GM15510 (cell line): ENCODE measurements around the gene UBE4B.

Source experiments
- POLR2A ChIP-seq: IDR thresholded peaks from 3 replicates; pipeline ENCODE4 v1.6.1; 2011; ENCODE audit warnings: borderline replicate concordance; ENCODE audit not compliant: insufficient read length; ENCODE audit errors: extremely low read depth

The UBE4B gene

GRCh38 chr1:10080523-10080922 is 47.8 kb downstream of the UBE4B start:
- no peak for TF ChIP-seq POLR2A

GRCh38 chr1:10082785-10083479 is 50.2 kb downstream of the UBE4B start:
- TF ChIP-seq POLR2A: no peak

GRCh38 chr1:10084045-10084444 is 51.3 kb downstream of the UBE4B start:
- TF ChIP-seq POLR2A: no peak

GRCh38 chr1:10085076-10085475 is 52.3 kb downstream of the UBE4B start:
- no peak for TF ChIP-seq POLR2A

GRCh38 chr1:10087210-10087609 is 54.5 kb downstream of the UBE4B start:
- TF ChIP-seq POLR2A: no peak

GRCh38 chr1:10101929-10102328 is 69.2 kb downstream of the UBE4B start:
- TF ChIP-seq POLR2A: no peak

GRCh38 chr1:10103193-10103592 is 70.4 kb downstream of the UBE4B start:
- TF ChIP-seq POLR2A: no peak

GRCh38 chr1:10104834-10105233 is 72.1 kb downstream of the UBE4B start:
- TF ChIP-seq POLR2A: no peak

GRCh38 chr1:10105484-10105883 is 72.7 kb downstream of the UBE4B start:
- no peak for TF ChIP-seq POLR2A

GRCh38 chr1:10106241-10106640 is 73.5 kb downstream of the UBE4B start:
- TF ChIP-seq POLR2A: no peak

- TF ChIP-seq POLR2A: no peak
Measured at GRCh38 chr1:10106756-10107475, 74.2 kb downstream of the UBE4B start.

- no peak for TF ChIP-seq POLR2A
Measured at GRCh38 chr1:10108134-10108663, 75.4 kb downstream of the UBE4B start.

- no peak for TF ChIP-seq POLR2A
Measured at GRCh38 chr1:10108948-10109708, 76.4 kb downstream of the UBE4B start.

GRCh38 chr1:10113501-10113900 is 80.7 kb downstream of the UBE4B start:
- TF ChIP-seq POLR2A: no peak

- TF ChIP-seq POLR2A: no peak
Measured at GRCh38 chr1:10114746-10115145, 82.0 kb downstream of the UBE4B start.
